Prostate gland (tissue), 2 donors: Measurements from ENCODE around the gene RHOBTB1.

ENCODE experiments used
- CTCF ChIP-seq, 4 experiments: fragments of 200-600 bp in 2 of 4; fragments of 450-650 bp in 2 of 4; sonication (generic) in 2 of 4; IDR thresholded peaks; 1 replicate in 3 of 4; 2 replicates in 1 of 4; pipeline ENCODE4 v1.5.1; 2016 to 2019; ENCODE audit warnings: antibody characterized with exemption in 4 of 4, mild to moderate bottlenecking in 2 of 4, moderate library complexity in 2 of 4
- POLR2A ChIP-seq: fragments of 450-650 bp; IDR thresholded peaks from one replicate; pipeline ENCODE4 v1.6.1; 2016; ENCODE audit warnings: antibody characterized with exemption, mild to moderate bottlenecking

GRCh38 chr10:60892571-60892970, 51.4 kb downstream of the RHOBTB1 start:
- TF ChIP-seq POLR2A (no peak), CTCF (IDR thresholded peaks at IDR 0.05) (no peak)
